H1 (cell line): ENCODE data around the gene C5orf22. TPM values are rescaled to one million over a fixed set of nuclear protein-coding genes. Genes with fewer than 3 reads are reported as not detected.
A peak's percentile ranks its signal among the peaks of the same experiment; 100 is the strongest.

Experiments
- ASH2L ChIP-seq: fragments of 200-600, 300-600 bp; sonication (generic); IDR thresholded peaks from one replicate; pipeline ENCODE4 v1.7.1; 2017; ENCODE audit warnings: low read length
- CEBPB ChIP-seq: IDR thresholded peaks from 2 replicates; pipeline ENCODE4 v1.6.1; 2012; ENCODE audit warnings: low read depth, low read length
- CHD1 ChIP-seq: IDR thresholded peaks from 2 replicates; pipeline ENCODE4 v1.6.1; 2012; ENCODE audit warnings: low read depth, low read length, improper control_type of control experiment
- CHD2 ChIP-seq: IDR thresholded peaks from 2 replicates; pipeline ENCODE4 v1.6.1; 2012; ENCODE audit warnings: low read length, improper control_type of control experiment
- GABPA ChIP-seq: IDR thresholded peaks from 2 replicates; pipeline ENCODE4 v1.6.1; 2011; ENCODE audit warnings: mild to moderate bottlenecking, low read length, moderate library complexity, borderline replicate concordance; ENCODE audit not compliant: insufficient read depth
- NANOG ChIP-seq: IDR thresholded peaks from 2 replicates; pipeline ENCODE4 v1.6.1; 2011; ENCODE audit warnings: low read length, low read depth, mild to moderate bottlenecking, inconsistent platforms; ENCODE audit not compliant: insufficient read depth, poor library complexity, severe bottlenecking
- PHF8 ChIP-seq: fragments of 200-600 bp; sonication (generic); conservative IDR thresholded peaks from 2 replicates; pipeline ENCODE4 v1.7.1; 2012; ENCODE audit warnings: low read depth, mild to moderate bottlenecking, inconsistent platforms, low read length, moderate library complexity
- POU5F1 ChIP-seq: IDR thresholded peaks from 2 replicates; pipeline ENCODE4 v1.6.1; 2011; ENCODE audit warnings: low read depth, mild to moderate bottlenecking, low read length, moderate library complexity
- RBBP5 ChIP-seq: IDR thresholded peaks from 2 replicates; pipeline ENCODE4 v1.7.1; 2012; ENCODE audit warnings: low read depth, mild to moderate bottlenecking, inconsistent platforms, low read length, moderate library complexity, borderline replicate concordance
- SIN3A ChIP-seq, 2 experiments: IDR thresholded peaks in 1 of 2; conservative IDR thresholded peaks in 1 of 2; 2 replicates each; pipeline ENCODE4 v1.6.1; 2011 to 2012; ENCODE audit warnings: low read length in 2 of 2, improper control_type of control experiment in 1 of 2, low read depth in 1 of 2, mild to moderate bottlenecking in 1 of 2
- SIRT6 ChIP-seq: IDR thresholded peaks from one replicate; pipeline ENCODE4 v1.7.1; 2012; ENCODE audit warnings: low read length, inconsistent platforms
- SP1 ChIP-seq: IDR thresholded peaks from 2 replicates; pipeline ENCODE4 v1.6.1; 2011; ENCODE audit warnings: low read depth, low read length
- SP2 ChIP-seq: IDR thresholded peaks from 2 replicates; pipeline ENCODE4 v1.6.1; 2012; ENCODE audit warnings: mild to moderate bottlenecking, low read length, inconsistent platforms
- SUZ12 ChIP-seq: fragments of 200-600 bp; sonication (generic); IDR thresholded peaks from 2 replicates; pipeline ENCODE4 v1.6.1; 2012; ENCODE audit warnings: mild to moderate bottlenecking, inconsistent platforms, low read length, moderate library complexity, mixed read lengths
- TAF1 ChIP-seq: IDR thresholded peaks from 2 replicates; pipeline ENCODE4 v1.6.1; 2011; ENCODE audit warnings: mild to moderate bottlenecking, low read depth, low read length
- YY1 ChIP-seq: IDR thresholded peaks from 2 replicates; pipeline ENCODE4 v1.6.1; 2011; ENCODE audit warnings: low read depth, mild to moderate bottlenecking, low read length
- polyA plus RNA-seq, 7 experiments: library from polyadenylated mRNA; depleted of rRNA in 3 of 7; stranded (reverse) in 5 of 7; unstranded in 2 of 7; fragments of >200 nt in 5 of 7; fragments of 200-250 nt in 2 of 7; gene quantifications; 1 replicate in 5 of 7; 2 replicates in 1 of 7; 4 replicates in 1 of 7; pipeline versions ENCODE4 v1.2.1 to v1.2.3, GENCODE V29; 2011 to 2013; ENCODE audit warnings: missing spikeins in 2 of 7, mixed read lengths in 2 of 7
- total RNA-seq: library from RNA; stranded (reverse); fragmentation: NEBNext Ultra II Directional; extraction: Animal tissue kit (Norgen Biotek cat#: 25700); gene quantifications from 2 replicates; pipeline ENCODE4 v1.2.1, GENCODE V29; 2021
- TF ChIP-seq, protein P1 (sequence below): IDR thresholded peaks from 2 replicates; pipeline ENCODE4 v1.6.1; 2012; ENCODE audit warnings: inconsistent platforms

The C5orf22 gene
- total and polyA plus RNA-seq, 2 of the 8 experiments (the other 6 are each of a cell fraction or from before 2014, with no cell fraction given): 19.6 to 36.2 TPM

DNA sequence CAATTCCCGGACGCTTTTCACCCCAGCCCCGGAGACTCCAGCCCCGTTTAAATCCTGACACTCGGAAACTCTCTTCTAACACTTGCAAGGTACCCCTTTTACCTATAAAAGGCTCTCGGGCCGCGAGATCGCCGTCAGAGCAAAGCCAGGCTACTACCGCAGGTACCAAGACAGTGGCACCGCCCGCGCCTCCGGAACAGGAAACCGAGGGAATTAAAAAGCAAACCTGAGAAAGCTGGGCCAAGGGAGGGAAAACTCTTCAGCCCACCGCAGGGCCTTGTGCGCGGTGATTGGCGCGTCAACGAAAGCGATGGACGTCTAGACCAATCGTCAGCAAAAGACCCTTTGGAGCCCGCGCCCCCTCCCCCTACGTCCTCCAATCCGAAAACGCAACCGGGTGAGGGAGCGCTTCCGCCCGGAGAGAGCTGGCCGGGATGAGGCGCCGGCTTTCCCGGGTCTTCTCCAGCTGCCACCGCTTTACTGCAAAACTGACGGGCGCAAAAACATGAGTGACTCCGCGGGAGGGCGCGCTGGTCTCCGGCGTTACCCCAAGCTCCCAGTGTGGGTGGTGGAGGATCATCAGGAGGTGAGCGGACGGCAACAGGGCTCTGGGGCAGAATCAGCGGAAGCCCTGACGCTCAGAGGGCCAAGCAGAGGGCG is at the start of gene C5orf22, which contains the start of gene DROSHA (continued):
- TF ChIP-seq SIN3A (conservative IDR thresholded peaks at IDR 0.05 in 1 of 2, IDR thresholded peaks at IDR 0.05 in 1 of 2; ENCODE audit: low read depth in 1 of 2, low read length in 2 of 2) (peak in 1 of 2 experiments; percentile 35; a peak in 2 of 4 replicates), GABPA (peak; percentile 79; the same call in 1 of the 2 replicates), SP1 (peak; percentile 97), YY1 (no peak), CEBPB (no peak), SUZ12 (no peak), CHD2 (peak; percentile 87), RBBP5 (peak; percentile 85; the same call in 1 of the 2 replicates), SIRT6 (no peak), ASH2L (peak; percentile 64), SP2 (peak; percentile 75), PHF8 (peak; percentile 88), CHD1 (no peak), POU5F1 (no peak), NANOG (peak; percentile 3), TAF1 (peak; percentile 68; the same call in 1 of the 2 replicates)
- TF ChIP-seq, protein P1, sequence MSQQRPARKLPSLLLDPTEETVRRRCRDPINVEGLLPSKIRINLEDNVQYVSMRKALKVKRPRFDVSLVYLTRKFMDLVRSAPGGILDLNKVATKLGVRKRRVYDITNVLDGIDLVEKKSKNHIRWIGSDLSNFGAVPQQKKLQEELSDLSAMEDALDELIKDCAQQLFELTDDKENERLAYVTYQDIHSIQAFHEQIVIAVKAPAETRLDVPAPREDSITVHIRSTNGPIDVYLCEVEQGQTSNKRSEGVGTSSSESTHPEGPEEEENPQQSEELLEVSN: peak; percentile 80
